HG02763 (cell line): ENCODE measurements around the gene FDXR.
"Not testable (repeated sequence)": the region's sequence is repeated elsewhere in the genome, so short reads cannot be mapped to it uniquely, and the experiment has no call there.

Experiments used
- ATAC-seq: cut with Tn5 transposase; IDR thresholded peaks from one replicate; pipeline ENCODE4 v1.9.1; 2021; ENCODE audit warnings: mild to moderate bottlenecking, moderate library complexity; ENCODE audit not compliant: unreplicated experiment

FDXR gene

GRCh38 chr17:74872313-74873036 lies at the start of gene FDXR:
Gene FDXR, minus strand, starts transcription at chr17:74872994. Its CDS starts 50 bp downstream, at chr17:74872944.
- ATAC-seq: peak; percentile 10

GRCh38 chr17:74922172-74922571 lies 49.4 kb upstream of the FDXR start:
- no peak for ATAC-seq

GRCh38 chr17:74921769-74922168 lies 49.0 kb upstream of the FDXR start:
- ATAC-seq: no peak

DNA sequence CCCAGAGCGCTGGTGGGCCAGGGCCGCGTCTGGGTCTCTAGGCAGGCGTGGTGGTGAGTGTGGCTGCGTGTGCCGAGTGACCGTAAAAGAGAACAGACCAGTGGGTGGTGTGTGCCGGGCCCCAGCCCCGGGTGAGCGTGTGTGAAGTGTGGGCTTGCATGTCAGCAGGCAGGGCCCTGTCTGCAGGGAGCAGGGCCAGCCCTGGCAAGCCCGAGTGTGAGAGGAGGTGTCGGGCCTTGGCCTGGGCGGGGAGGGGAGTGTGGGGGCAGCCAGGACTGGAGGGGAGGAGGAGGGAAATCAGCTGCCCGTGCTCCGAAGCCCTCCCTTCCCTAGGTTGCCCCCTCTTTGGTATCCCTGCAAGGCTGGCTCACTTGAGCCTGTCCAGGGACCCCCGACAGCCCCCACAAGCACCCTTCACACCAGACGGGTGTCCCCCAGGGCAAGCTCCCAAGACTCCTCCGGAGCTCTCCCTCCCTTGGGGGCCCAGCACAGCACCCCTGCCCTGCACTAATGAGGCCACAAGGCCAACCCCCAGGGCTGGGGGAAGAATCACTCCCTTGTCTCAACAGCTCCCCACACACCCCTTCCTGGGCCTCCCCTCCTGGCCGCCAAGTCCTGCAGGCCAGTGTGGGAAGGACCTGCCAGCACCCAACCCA lies 48.4 kb upstream of the FDXR start:
- ATAC-seq: no peak

- ATAC-seq: no peak
Observed at GRCh38 chr17:74920642-74921025, 47.8 kb upstream of the FDXR start.

- ATAC-seq: no peak
Observed at GRCh38 chr17:74920306-74920620, 47.5 kb upstream of the FDXR start.

DNA sequence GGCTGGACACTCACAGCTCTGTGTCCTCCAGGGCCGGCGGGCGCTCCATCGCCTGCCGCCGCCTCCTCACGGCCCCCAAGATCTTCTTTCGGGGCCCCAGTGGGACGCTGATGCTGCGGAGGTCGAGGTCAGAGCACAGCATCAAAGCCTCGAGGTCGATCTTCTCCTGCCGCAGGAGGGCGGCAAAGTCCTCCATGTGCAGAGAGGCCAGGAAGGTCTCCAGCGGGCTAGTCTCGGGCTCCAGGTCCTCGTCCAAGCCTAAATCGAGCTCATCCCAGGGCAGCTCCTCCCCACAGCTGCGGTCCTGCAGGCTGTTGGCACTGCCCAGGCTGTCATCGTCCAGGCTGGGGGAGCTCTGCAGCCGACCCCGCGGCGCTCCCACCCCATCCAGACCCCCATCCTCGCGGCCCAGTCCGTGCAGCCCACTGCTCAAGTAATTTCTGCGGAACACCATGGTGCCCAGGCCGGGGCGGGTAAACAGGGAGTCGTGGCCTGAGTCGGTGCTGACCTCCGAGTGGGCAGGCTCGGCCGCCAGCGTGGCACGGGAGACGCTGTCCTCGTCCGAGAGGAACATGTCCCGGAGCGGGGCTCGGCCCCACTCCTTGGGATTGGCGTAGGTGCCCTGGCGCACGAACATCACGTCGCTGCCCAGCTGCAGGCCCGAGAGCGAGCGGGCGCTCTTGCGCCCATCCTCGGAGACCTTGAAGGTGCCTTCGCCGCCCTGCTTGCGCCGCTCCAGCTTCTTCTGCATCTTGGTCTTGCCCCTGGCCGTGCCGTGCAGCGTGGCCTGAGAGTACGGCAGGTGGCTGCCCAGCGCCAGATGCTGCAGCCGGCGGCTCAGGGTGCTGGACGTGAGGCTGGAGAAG lies 46.9 kb upstream of the FDXR start:
- ATAC-seq: no peak

- ATAC-seq: no peak
Observed at GRCh38 chr17:74918906-74919305, 46.1 kb upstream of the FDXR start.

- ATAC-seq: no peak
Observed at GRCh38 chr17:74917430-74917829, 44.6 kb upstream of the FDXR start.

DNA sequence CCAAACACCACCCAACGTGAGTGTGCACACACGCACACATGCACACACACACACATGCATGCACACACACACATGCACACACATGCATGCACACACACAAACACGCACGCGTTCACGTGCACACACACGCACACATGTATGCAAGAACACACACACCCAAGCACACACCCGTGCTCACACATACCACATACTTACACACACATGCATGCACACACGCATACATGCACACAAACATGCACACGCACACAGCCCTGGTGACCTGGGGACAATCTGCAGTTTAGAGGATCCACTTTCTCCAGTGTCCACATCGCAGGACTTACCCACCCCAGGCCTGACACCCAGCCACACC lies 44.0 kb upstream of the FDXR start:
- ATAC-seq: no peak

DNA sequence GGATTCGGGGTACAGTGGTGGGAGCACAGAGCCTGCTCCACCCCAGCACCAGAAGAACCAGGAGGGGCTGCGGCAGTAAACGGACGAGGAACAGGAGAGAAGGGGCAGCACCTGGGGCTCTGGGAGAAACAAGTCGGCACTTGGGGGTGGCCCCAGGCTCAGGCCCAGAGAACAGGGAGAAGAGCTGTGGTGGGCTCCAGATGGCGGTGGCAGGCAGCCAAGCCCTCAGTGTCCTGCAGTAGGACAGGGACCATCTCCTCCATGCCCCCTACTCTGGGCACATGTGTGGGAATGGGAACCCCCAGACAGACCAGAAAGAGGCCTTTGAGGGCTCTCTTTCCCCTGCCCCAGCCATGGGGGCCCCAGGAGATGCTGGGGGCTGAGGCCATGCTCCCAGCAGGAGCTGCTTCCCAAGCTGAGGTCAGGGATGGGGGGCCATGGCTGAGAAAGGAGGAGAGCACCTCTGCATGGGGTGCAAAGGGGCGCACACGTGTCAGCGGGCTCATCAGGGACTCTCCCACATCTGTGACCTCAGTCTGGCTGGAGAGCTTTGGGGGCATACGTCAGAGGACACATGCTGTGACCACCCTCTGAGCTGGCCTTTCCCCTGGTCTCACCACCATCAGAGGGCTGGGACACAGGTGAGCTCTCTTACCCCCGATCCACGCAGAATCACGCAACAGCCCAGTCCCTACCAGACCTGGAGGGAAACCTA lies 43.5 kb upstream of the FDXR start:
- ATAC-seq: no peak

DNA sequence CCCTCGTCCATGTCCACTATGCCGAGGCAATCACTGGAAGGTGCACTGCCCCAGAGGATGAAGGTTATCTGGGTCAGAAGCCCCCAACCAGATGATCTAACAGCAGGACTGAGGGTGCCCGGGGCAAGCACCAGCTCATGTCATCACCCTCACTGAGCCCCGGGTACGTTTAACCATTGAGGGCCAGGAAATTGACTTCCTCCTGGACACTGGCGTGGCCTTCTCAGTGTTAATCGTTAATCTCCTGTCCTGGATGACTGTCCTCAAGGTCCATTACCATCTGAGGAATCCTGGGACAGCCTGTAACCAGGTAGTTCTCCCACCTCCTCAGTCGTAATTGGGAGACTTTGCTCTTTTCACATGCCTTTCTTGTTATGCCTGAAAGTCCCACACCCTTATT lies 38.6 kb upstream of the FDXR start:
- not testable (repeated sequence) for ATAC-seq

DNA sequence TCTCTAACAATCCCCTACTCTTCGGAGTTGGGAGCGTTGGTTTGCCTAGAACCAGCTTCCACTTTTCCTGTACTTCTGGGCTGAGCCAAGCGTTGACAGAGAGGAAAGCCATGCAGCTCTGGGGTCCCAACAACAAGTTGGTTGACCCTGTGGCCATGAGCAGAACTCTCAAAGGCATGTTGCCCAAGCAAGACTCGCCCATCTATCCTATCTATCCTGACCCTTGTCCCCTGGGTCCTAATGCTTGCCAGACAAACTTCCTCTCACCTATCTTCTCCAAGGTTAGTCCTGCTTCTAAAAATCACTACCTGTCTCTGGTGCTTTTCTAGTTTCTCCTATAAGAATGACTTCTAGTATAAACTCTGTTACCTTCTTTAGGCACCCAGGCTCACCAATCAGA lies 36.3 kb upstream of the FDXR start:
- ATAC-seq: not testable (repeated sequence)

GRCh38 chr17:74907012-74907411 lies 34.2 kb upstream of the FDXR start:
- ATAC-seq: no peak

DNA sequence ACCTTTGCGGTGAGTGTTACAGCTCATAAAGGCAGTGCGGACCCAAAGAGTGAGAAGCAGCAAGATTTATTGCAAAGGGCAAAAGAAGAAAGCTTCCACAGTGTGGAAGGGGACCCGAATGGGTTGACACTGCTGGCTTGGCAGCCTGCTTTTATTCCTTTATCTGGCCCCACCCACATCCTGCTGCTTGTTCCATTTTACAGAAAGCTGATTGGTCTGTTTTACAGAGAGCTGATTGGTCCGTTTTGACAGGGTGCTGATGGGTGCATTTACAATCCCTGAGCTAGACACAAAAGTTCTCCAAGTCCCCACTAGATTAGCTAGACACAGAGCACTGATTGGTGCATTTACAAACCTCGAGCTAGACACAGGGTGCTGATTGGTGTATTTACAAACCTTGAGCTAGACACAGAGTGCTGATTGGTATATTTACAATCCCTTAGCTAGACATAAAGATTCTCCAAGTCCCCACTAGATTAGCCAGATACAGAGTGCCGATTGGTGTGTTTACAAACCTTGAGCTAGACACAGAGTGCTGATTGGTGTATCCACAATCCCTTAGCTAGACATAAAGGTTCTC lies 33.5 kb upstream of the FDXR start:
- ATAC-seq: not testable (repeated sequence)

GRCh38 chr17:74904687-74905409 lies 32.1 kb upstream of the FDXR start:
- no peak for ATAC-seq

DNA sequence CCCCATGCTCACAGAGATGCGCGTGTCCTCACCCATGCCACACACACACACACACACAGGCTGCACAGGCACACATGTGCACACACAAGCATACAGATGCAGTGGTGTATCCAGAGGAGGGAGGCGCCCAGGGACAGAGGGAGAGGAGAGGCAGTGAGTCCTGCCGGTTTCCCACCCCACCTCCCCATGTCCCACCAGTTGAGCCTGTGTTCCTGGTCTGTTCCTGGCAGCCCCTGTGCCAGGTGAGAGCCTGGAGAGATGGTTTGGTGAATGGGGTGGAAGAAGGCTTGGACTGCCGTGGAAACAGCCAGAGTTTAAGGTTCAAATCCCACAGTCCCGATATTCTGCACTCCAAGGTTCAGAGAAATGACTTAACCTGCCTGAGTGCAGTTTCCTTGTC lies 30.9 kb upstream of the FDXR start:
- no peak for ATAC-seq

GRCh38 chr17:74903034-74903433 lies 30.2 kb upstream of the FDXR start:
- no peak for ATAC-seq

DNA sequence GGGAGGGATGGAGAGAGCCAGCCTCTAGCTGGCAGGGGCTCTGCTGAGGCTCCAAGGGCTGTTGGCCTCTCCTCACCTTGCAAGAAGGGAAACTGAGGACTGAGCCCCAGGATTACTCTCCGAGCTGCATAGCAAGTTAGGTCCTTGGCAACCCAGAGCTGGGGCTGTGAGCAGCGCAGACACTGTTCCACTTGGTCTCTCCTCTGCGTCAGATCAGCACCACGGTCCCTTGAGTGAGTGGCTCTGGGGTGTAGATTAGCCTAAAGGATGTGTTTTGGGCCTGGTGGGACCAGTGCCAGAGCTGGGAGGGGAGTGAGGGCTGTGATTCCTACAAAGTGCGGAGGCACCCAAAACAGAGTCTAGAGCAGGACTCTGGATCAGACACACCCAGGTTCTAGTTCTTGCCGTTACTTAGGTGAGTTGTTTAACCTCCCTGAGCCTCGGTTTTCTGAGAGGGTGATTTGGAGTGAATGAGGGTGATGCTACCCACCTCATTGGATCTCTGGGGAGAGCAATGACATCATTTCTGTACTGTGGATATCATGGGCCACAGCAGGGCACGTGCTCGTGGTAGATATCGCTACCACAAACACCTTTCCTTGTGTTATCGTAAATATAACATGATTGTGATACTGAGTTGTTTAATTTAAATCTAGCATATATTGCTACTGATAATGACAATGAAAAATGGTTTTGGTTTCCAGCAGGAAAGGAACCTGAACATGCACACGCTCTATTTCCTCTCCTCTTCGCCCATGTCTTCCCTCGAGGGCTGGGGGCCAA lies 28.8 kb upstream of the FDXR start:
- no peak for ATAC-seq

DNA sequence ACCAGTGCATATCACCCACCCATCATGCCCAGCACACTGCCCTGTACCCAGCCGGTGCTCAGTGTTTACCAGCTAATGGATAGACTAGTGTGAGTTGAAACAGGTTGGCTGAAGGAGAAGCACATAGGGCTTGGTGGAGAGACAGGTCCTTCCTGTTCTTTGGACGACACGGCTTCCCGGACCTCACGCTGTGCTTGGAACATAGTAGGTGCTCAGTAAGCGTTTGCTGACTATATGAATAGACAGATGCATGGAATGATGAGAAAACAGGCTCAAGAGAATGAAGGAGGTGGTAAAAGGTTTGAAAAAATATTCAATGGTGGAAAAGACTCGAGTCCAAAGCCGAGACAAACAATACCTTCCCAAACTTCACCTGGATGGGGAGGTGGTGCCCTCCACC lies 27.4 kb upstream of the FDXR start:
- no peak for ATAC-seq
